Hepatocyte (in vitro differentiated cells): ENCODE results near the gene WDR19. TPM values are rescaled to one million over a fixed set of nuclear protein-coding genes. Genes with fewer than 3 reads are reported as not detected.
"Not testable (repeated sequence)": the region's sequence is repeated elsewhere in the genome, so short reads cannot be mapped to it uniquely, and the experiment has no call there.

Source experiments
- DNase-seq: peaks from one replicate; pipeline ENCODE4 v3.0.0-alpha.2; 2016; ENCODE audit warnings: low spot score
- H2AFZ ChIP-seq: fragments of 200-600 bp; sonication (generic); 2 replicates; pipeline ENCODE4 v1.6.0; 2016; ENCODE audit warnings: antibody characterized with exemption, mild to moderate bottlenecking
- H3K27ac ChIP-seq: fragments of 200-600 bp; sonication (generic); 2 replicates; pipeline ENCODE4 v1.5.1; 2016; ENCODE audit warnings: mild to moderate bottlenecking
- H3K27me3 ChIP-seq: fragments of 200-600 bp; sonication (generic); 2 replicates; pipeline ENCODE4 v1.6.1; 2016
- H3K36me3 ChIP-seq: fragments of 200-600 bp; sonication (generic); replicated peaks from 2 replicates; pipeline ENCODE4 v1.5.1; 2016; ENCODE audit warnings: low read depth; ENCODE audit not compliant: insufficient read depth
- H3K4me1 ChIP-seq: fragments of 200-600 bp; sonication (generic); 2 replicates; pipeline ENCODE4 v1.5.1; 2016; ENCODE audit warnings: mild to moderate bottlenecking, moderate library complexity; ENCODE audit not compliant: insufficient read depth
- H3K4me2 ChIP-seq: fragments of 200-600 bp; sonication (generic); 2 replicates; pipeline ENCODE4 v1.6.0; 2016
- H3K4me3 ChIP-seq: fragments of 200-600 bp; sonication (generic); 2 replicates; pipeline ENCODE4 v1.5.1; 2016; ENCODE audit warnings: mild to moderate bottlenecking
- H3K79me2 ChIP-seq: fragments of 200-600 bp; sonication (generic); 2 replicates; pipeline ENCODE4 v1.6.0; 2017; ENCODE audit warnings: mild to moderate bottlenecking
- H3K9me2 ChIP-seq: fragments of 200-600 bp; sonication (generic); replicated peaks from 2 replicates; pipeline ENCODE4 v1.6.0; 2017; ENCODE audit warnings: mild to moderate bottlenecking; ENCODE audit not compliant: insufficient read depth
- H3K9me3 ChIP-seq: fragments of 200-600 bp; sonication (generic); 2 replicates; pipeline ENCODE4 v1.5.1; 2016; ENCODE audit warnings: low read depth, mild to moderate bottlenecking
- H4K20me1 ChIP-seq: fragments of 200-600 bp; sonication (generic); 2 replicates; pipeline ENCODE4 v1.6.0; 2016; ENCODE audit warnings: mild to moderate bottlenecking; ENCODE audit not compliant: insufficient read depth, poor library complexity, severe bottlenecking
- EZH2 ChIP-seq: fragments of 200-600 bp; sonication (generic); IDR thresholded peaks from 2 replicates; pipeline ENCODE4 v1.6.1; 2016; ENCODE audit warnings: antibody characterized with exemption, mild to moderate bottlenecking, borderline replicate concordance
- EZH2phosphoT487 ChIP-seq: fragments of 200-600 bp; sonication (generic); IDR thresholded peaks from one replicate; pipeline ENCODE4 v1.6.1; 2018; ENCODE audit warnings: antibody characterized with exemption, mild to moderate bottlenecking, low read depth, moderate library complexity; ENCODE audit not compliant: unreplicated experiment, severe bottlenecking
- WGBS: methylation state at CpG from one replicate; pipeline ENCODE4 v1.1.6; 2016; ENCODE audit warnings: low lambda C conversion rate; ENCODE audit errors: missing lambda C conversion rate; 5-methylcytosine and 5-hydroxymethylcytosine counted together
- polyA plus RNA-seq: library from polyadenylated mRNA; unstranded; fragments of >200 nt; fragmentation: Nextera tagmentation; extraction: Ambion mirVana; gene quantifications from 2 replicates; pipeline ENCODE4 v1.2.1, GENCODE V29; 2016
- total RNA-seq: library from RNA; depleted of rRNA; stranded (reverse); fragments of >200 nt; gene quantifications from 2 replicates; pipeline ENCODE4 v1.2.3, GENCODE V29; 2014
- TF ChIP-seq, protein P1 (sequence below): fragments of 200-600 bp; sonication (generic); IDR thresholded peaks from 2 replicates; pipeline ENCODE4 v1.5.1; 2016; ENCODE audit warnings: antibody characterized with exemption, mild to moderate bottlenecking; ENCODE audit not compliant: poor library complexity

WDR19 gene
- total and polyA plus RNA-seq, 2 experiments from 2014 or later, result 13.6 to 30.3 TPM

DNA sequence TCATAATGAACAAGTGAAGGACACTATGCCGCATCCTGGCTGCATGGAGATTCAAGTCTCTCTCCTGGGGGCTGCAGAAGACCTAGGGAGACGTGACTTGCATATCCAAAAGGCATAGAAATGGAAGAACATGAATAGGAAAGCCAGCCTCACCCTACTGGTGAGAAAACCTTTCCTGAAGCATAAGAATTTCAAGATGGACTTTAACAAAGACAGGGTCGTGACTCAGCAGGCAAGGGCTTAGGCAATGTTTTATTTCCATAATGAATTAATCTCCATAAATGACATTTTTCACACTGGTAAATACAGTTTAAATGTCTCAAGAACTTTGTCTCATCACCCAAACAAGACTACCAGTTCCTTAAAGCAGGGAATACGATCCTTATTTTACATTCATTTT, 104.9 kb downstream of the WDR19 start:
- TF ChIP-seq EZH2 (no peak), EZH2phosphoT487 (no peak)
- TF ChIP-seq, protein P1, sequence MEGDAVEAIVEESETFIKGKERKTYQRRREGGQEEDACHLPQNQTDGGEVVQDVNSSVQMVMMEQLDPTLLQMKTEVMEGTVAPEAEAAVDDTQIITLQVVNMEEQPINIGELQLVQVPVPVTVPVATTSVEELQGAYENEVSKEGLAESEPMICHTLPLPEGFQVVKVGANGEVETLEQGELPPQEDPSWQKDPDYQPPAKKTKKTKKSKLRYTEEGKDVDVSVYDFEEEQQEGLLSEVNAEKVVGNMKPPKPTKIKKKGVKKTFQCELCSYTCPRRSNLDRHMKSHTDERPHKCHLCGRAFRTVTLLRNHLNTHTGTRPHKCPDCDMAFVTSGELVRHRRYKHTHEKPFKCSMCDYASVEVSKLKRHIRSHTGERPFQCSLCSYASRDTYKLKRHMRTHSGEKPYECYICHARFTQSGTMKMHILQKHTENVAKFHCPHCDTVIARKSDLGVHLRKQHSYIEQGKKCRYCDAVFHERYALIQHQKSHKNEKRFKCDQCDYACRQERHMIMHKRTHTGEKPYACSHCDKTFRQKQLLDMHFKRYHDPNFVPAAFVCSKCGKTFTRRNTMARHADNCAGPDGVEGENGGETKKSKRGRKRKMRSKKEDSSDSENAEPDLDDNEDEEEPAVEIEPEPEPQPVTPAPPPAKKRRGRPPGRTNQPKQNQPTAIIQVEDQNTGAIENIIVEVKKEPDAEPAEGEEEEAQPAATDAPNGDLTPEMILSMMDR, result no peak
- no peak overlapping the region for H3K4me2 ChIP-seq
- H3K27me3 ChIP-seq, result no peaks in the 10 kb centered on the region
- H3K79me2 ChIP-seq, result no peaks in the 10 kb centered on the region
- DNase-seq, result no peak
- no peak overlapping the region for H2AFZ ChIP-seq
- H3K36me3 ChIP-seq, result peaks cover 3% of the 10 kb centered on the region
- H3K9me3 ChIP-seq, result no peaks in the 10 kb centered on the region
- WGBS, result 93% methylated on average over 4 of the region's 4 CpGs
- no peak overlapping the region for H3K4me3 ChIP-seq
- no peaks in the 10 kb centered on the region for H3K9me2 ChIP-seq
- H3K4me1 ChIP-seq, result no peaks in the 10 kb centered on the region
- H3K27ac ChIP-seq, result no peak overlapping the region
- H4K20me1 ChIP-seq, result peaks cover under 1% of the 10 kb centered on the region

DNA sequence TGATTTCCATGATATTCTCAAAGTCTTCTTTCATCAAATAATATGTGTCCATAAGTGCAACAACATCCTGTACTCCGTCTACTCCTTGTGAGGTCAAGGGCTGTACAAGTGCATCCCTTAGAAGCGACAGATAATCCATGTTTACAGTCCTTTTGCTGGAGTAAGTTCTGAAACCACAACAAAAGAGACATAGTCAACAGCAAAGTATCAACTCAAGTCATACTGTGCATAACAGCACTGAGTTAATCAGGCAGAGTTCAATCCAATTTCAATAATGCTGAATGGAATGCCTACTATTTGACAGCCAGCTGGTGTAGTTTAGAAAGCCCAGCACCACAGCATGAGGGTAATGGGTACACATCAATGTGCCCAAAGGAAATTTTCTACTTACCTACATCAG, 109.4 kb downstream of the WDR19 start:
- Histone ChIP-seq H3K9me3 (no peaks in the 10 kb centered on the region), H3K4me1 (no peaks in the 10 kb centered on the region), H3K27me3 (no peaks in the 10 kb centered on the region), H3K4me2 (no peak overlapping the region), H3K36me3 (peaks cover 3% of the 10 kb centered on the region), H4K20me1 (peaks cover 2% of the 10 kb centered on the region), H2AFZ (no peak overlapping the region), H3K9me2 (no peaks in the 10 kb centered on the region), H3K4me3 (no peak overlapping the region), H3K27ac (no peak overlapping the region), H3K79me2 (no peaks in the 10 kb centered on the region)
- WGBS, result 98% methylated on average over 2 of the region's 2 CpGs
- TF ChIP-seq EZH2phosphoT487, result no peak
- TF ChIP-seq, protein P1, result no peak
- no peak for TF ChIP-seq EZH2
- no peak for DNase-seq

DNA sequence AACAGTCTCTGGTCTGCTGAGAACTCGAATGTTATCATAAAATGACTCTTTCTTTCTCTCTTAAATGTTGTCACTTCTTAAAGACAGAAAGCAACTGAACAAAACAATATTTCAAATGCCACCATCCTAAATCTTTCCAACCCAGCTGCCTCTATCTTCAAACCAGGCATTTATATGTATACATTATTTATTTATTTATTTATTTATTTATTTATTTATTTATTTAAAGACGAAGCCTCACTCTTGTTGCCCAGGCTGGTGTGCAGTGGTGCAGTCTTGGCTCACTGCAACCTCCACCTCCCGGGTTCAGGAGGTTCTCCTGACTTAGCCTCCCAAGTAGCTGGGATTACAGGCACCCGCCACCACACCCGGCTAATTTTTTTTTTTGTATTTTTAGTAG, 110.1 kb downstream of the WDR19 start:
- DNase-seq, H3K27me3 ChIP-seq: not testable (repeated sequence)

DNA sequence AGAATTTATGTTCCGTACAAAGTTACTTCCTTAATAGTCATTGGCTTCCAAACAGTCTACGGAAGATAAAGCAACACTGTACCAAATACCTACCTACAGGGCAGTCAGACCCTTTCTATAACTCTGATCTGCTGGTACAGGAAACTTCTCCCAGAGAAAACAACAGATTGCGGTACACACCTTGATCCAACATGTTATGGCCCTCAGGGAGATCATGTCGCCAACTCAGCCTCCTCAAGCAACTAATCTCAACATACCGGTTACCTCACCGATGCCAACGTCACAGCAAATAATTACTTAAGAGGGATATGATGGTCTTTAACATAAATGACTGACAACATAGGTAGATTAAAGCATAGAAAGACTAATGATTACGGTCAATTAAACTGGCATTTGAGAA, 113.5 kb downstream of the WDR19 start:
- Histone ChIP-seq H3K4me2 (no peak overlapping the region), H3K4me1 (no peaks in the 10 kb centered on the region), H3K27me3 (no peaks in the 10 kb centered on the region), H3K27ac (no peak overlapping the region), H3K36me3 (peaks cover 3% of the 10 kb centered on the region), H3K9me3 (no peaks in the 10 kb centered on the region), H3K4me3 (no peak overlapping the region), H3K9me2 (no peaks in the 10 kb centered on the region), H3K79me2 (no peaks in the 10 kb centered on the region), H4K20me1 (peaks cover 2% of the 10 kb centered on the region), H2AFZ (no peak overlapping the region)
- no peak for DNase-seq
- 99% methylated on average over 8 of the region's 8 CpGs for WGBS
- TF ChIP-seq, protein P1, result no peak
- no peak for TF ChIP-seq EZH2
- TF ChIP-seq EZH2phosphoT487, result no peak

More for the DNA sequence above, 110.1 kb downstream of the WDR19 start:
- not testable (repeated sequence) for H3K9me3 ChIP-seq, H3K79me2 ChIP-seq, H3K27ac ChIP-seq, H3K4me1 ChIP-seq, H3K36me3 ChIP-seq, H3K9me2 ChIP-seq, H3K4me2 ChIP-seq, H3K4me3 ChIP-seq, H2AFZ ChIP-seq, H4K20me1 ChIP-seq
- WGBS, result 94% methylated on average over 5 of the region's 5 CpGs
